ENCODE results near the gene FOXE3. TPM values are rescaled to one million over a fixed set of nuclear protein-coding genes. Genes with fewer than 3 reads are reported as not detected.

FOXE3 gene
- total and polyA plus RNA-seq, 10 of the 15 experiments (the other 5 are each of a cell fraction or from before 2014, with no cell fraction given): 0.13 TPM; not detected in 9

DNA sequence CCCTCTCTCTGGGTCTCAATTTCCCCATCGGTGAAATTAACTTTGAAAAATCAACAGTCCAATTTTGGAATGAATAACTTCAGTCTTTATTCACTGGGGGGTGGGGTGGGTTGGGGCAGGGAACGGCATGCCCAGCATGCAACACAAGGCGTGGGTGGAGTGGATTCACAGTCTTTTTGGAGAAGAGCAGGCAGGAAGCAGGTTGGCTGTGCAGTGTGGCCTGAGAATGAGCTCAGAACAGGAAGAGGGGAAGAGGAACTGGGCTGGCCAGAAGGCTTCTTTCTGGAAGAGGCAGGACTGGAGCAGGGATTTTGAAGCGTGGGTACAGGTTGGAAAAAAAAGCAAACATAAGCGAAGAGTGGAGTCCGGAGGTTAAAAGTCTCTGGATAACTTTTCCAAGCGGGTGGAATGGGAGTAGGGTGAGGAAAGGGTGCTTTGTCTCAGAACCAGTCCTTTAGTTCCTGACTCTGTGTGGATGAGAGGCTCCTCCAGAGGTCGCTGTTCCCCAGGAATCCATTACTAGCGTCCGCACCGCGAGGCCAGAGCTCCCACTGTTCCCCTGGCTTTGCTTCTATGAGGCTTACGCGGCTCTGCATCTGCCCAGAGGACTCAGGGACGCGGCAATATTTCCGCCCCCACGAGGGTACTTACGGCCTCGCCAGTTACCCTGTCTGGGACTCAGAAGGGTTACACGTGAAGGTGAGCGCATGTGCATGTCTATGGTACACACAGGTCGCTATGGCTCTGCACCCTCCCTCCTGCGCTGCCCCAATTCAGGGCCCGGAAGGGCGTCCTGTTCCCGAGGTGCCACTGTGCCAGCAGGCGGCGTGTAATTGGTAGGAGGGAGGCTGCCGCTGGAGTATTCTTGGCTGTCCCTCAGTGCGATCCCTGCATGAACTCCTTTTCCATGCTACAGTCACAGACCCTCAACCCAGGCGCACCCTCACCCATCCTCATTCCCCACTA lies 16.3 kb downstream of the FOXE3 start (continued):
- TF ChIP-seq CBFB (IDR thresholded peaks at IDR 0.05; ENCODE audit: low read depth) (no peak), TBL1XR1 (IDR thresholded peaks at IDR 0.05; ENCODE audit: low read depth, low read length) (no peak), ZBTB11 (CRISPR knock-in tag; IDR thresholded peaks at IDR 0.05) (no peak), RFX5 (IDR thresholded peaks at IDR 0.05; ENCODE audit: low read depth, low read length) (0 out of 2 replicates have a peak, but pooled peaks have one; percentile 6), NKRF (conservative IDR thresholded peaks at IDR 0.05) (0 out of 2 replicates have a peak, but pooled peaks have one; percentile 33), ETV6 (conservative IDR thresholded peaks at IDR 0.05 in 1 of 2, IDR thresholded peaks at IDR 0.05 in 1 of 2; ENCODE audit: borderline replicate concordance in 1 of 2, low read depth in 1 of 2) (no peak), MXI1 (IDR thresholded peaks at IDR 0.05; ENCODE audit: low read depth, low read length) (no peak; the same call in 1 of the 2 replicates), MYB (IDR thresholded peaks at IDR 0.05; ENCODE audit: borderline replicate concordance, low read depth, low read length) (no peak)
